DMS 273 (cell line): Measurements from ENCODE around the gene ANKRD33.
A peak's percentile ranks its signal among the peaks of the same experiment; 100 is the strongest.

ENCODE experiments used
- DNase-seq: peaks from one replicate; lab custom pipeline; 2025; ENCODE audit not compliant: unreplicated experiment; lab: John Stamatoyannopoulos, UW

ANKRD33 gene

DNA sequence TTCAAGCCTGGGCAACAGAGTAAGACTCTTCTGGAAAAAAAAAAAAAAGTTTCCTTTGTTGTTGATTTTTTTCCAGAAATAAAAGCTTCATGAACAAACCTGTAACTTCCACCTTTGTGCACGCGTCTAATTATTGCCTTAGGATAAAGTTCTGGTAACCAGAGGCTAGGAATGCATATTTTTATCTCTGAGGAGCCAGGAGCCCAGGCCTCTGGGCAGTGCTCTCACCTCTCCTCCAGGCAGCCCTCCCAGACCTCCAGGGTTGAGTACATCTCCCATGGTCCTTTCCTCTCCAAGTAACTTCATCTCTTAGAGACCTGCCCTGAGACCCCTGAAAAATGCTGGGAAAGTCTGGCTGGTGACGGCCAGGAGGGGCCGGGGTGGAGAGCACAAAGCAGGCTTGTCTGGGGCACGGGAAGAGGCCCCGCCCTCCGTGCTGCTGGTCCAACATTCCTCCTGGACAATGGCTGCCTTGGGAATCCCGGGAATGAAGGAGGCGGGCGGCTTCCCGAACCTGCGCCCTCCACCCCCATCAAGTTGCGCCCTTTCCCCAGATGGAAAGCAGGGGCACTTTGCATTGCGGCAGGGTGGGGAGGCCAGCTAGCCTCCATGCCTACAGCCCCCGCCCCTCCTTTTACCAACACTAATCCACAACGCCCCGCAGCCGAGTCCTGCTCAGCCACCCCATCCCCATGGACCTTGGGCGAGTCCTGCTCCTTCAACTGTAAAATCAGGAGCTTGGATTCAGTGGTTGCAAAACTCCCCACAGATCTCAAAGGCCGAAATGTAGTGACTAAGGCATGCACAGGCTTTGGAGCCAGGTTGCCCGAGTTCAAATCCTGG is 32.1 kb upstream of the ANKRD33 start:
- DNase-seq, result no peak

DNA sequence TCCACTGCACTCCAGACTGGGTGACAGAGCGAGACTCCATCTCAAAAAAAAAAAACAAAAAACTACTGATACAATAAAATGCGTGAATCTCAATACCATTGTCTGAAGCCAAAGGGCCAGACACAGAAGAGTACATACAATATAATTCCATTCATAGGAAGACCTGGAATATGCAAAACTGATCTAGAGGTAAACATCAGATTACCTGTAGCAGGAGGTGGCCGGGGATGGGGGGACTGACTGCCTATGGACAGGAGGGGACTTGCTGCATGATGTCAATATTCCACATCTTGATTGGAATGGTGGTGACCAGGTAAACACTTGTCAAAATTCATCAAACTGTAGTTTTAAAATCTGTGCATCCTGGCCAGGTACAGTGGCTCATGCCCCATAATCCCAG is 26.9 kb upstream of the ANKRD33 start:
- DNase-seq, result no peak

- DNase-seq, result no peak
Observed at GRCh38 chr12:51862947-51863346, 25.0 kb upstream of the ANKRD33 start.

DNA sequence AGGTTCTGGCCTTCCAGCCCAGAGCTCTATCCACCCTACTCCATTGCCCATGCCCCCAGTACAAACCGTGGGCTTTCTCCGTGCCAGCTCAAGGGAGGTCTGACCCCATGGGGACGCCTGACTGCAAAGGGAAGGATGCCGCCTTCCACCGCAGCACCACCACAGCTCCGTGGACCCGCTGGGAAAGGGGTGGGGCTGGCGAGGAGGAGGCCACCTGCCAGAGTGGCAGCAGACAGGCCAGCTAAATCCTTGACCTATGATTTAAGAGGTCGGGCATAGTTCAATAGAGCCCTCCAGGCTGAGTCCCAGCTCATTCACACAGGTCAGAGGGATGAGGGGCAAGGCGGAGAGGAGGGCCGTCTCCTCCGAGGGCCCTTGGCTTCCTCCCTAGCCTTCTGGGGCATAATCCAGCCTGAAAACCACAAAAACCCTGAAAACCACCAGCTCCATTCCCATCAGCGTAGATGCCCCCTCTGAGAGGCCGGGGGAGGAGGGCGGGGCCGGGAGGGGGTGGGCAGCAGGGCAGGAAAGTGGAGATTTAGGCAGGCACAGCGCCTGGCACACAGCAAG is 24.5 kb upstream of the ANKRD33 start:
- no peak for DNase-seq

- DNase-seq, result peak; percentile 85
Observed at GRCh38 chr12:51863933-51864832, 23.7 kb upstream of the ANKRD33 start.

DNA sequence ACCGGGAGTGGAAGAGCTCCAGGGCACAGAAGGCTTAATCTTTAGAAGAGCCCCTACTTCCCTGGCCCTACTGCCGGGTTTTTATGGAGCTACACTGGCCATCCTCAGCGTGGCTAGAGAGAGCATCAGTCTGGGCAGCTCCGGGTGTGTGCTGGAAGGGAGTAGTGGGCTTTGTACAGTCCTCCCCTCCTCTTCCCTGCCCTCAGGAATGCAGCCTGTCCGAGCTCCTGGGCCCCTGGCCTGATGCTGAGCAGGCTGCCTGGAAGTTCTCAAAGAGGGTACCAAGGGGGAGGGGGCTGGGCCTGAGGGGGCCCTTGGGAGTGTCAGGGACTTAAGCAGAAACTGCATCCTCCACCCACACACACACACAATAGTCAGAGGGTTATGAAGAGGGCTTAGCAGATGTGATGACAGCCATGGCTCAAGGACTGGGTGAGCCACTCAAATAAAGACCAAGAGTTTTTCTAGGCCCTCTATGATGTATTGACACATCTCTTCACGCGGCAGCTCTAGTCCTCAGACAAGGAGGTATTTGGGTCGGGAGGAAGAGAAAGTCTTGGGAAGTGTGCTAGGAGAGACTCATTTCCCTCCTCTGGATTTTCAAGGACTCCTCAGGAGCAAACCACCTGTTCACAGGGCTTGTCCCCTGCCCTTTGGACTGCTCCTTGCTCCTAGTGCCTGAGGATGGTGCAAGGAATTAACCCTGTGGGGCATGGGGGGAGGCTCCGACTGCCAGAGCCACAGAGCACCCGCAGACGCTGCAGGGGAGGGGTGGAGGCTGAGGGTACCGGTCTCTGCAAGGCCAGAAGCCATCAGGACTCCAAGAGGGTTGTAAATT is 22.9 kb upstream of the ANKRD33 start:
- DNase-seq, result peak; percentile 15

DNA sequence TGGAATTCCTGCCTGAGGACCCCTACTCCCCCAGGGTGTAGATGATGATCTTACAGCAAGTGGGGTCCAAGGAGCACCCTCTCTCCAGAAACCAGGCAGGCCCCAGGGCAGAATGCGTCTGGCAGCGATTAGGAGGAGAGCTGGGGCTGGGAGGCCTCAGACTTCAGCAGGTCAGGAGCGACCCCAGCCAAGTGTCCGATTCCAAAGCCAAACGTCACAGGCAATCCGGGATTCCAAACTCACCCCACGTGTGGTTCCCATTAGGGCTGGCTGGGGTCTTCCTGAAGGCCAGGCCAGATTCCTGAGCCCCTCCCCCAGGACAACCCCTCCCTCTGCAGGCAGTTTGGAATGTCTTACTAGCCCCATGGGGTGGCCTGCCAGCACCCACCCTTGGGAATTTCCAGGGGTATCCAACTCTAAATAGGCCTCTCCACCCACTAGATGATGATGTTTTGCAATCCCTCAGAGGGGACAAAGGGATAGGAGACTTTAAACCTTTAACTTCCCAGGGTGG is 22.1 kb upstream of the ANKRD33 start:
- no peak for DNase-seq

GRCh38 chr12:51866324-51866723 is 21.6 kb upstream of the ANKRD33 start:
- DNase-seq, result no peak

DNA sequence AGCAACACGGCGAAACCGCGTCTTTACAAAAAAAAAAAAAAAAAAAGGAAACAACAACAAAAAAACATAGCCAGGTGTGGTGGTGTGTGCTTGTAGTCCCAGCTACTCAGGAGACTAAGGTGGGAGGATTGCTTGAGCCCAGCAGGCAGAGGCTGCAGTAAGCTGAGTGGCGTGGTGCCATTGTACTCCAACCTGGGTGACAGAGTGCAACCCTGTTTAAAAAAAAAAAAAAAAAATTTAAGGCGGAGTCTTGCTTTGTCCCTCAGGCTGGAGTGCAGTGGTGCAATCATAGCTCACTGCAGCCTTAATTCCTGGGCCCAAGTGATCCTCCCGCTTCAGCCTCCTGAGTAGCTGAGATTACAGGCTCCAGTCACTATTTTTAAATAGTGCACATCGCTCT is 21.1 kb upstream of the ANKRD33 start:
- no peak for DNase-seq

GRCh38 chr12:51867371-51867770 is 20.5 kb upstream of the ANKRD33 start:
- DNase-seq, result no peak

DNA sequence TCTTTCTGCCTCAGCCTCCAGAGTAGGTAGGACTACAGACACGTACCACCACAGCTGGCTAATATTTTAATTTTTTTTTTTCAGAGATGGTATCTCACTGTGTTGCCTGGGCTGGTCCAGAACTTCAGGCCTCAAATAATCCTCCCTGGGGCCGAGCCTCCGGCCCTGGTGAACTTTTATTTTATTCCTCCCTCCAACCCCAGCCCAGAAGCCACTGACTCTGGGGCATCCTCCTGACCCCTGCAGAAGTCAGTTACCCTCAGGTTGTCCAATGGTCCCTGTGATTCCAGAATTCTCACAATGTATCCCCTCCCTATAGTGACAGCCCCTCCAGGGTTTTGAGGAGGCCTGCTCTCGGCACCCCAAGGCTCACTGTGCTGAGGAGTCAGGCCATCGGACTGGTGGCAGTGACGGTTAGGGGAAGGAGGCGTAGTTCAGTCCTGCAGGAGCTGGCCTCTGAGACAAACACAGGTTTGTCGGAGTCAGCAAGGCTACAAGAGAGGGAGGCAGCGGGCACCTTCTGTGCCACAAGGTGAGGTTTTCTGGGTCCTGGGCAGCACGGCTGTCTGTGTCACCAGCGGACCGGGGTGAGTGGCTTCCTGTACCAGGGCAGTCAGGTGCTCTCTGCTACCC is 20.0 kb upstream of the ANKRD33 start:
- DNase-seq, result no peak

DNA sequence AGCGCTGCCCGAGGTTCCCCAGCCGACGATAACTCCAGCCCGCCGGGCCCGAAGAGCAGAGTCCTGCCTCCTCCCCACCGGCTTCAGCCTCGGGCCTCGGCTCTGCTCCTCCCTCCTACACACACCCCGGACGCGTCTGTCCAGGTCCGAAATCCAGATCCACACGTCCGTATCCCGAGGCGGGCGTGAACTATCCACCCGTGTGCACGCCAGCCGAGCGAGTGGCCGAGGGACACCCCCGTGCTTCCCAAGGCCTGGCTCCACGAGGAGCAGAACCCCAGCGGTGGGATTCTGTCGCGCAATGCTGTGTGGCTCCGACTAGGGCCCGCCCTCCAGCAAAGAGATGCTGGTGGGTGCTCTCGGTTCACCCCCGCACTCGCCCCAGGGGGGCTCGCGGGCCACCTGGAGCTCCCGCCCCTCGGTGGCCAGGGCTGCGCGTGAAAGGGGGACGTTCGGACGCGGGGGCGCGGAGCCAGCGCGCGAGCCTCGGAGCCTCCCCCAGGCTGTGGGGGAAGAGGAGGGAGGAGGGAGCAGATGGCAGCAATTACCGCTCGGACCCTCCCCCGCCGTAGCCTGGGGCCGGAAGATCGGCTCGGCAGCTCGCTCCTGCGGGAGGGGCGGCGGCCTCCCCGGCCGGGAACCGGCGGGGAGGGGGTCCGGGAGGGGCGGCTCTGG is 18.9 kb upstream of the ANKRD33 start:
- DNase-seq, result peak; percentile 74

- DNase-seq, result peak; percentile 40
Observed at GRCh38 chr12:51869496-51869865, 18.4 kb upstream of the ANKRD33 start.

DNA sequence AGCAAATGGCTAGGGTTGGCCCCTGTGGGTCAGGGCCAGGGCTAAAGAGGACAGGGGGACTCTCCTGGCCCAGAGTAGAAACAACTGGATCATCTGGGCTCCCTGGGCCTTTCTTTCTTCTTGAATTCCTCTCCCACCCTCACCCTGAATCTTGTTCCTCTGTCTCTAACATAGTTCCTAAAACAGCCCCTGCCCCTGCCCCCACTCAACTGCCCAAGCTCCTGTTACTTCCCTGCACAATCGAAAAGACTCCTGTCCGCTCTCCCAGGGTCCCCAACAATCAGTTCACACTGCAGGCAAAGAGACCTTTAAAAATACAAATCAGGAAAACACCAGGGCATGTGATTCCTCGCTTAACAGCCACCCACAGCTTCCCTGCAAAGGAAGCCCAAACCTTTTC is 18.0 kb upstream of the ANKRD33 start:
- DNase-seq, result no peak

- DNase-seq, result no peak
Observed at GRCh38 chr12:51870504-51870903, 17.4 kb upstream of the ANKRD33 start.

- DNase-seq, result peak; percentile 48
Observed at GRCh38 chr12:51871126-51871525, 16.8 kb upstream of the ANKRD33 start.

- DNase-seq, result peak; percentile 47
Observed at GRCh38 chr12:51871918-51872688, 15.8 kb upstream of the ANKRD33 start.

DNA sequence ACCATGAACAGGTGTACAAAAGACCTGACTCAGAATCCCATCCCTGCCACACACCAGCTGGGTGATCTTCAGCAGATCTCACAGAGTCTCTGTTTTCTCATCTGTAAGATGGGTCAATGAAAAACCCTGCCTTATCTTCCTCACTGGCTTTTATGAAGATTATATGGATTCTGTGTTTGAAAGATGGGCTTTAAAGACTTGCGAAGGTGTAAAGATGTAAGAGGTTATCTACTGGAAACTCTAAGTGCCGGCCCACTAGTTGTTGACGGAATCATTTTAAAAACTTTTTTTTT is 15.3 kb upstream of the ANKRD33 start:
- DNase-seq, result no peak
